ENCODE data around the gene ASB5. TPM values are rescaled to one million over a fixed set of nuclear protein-coding genes. Genes with fewer than 3 reads are reported as not detected.

The ASB5 gene
- total RNA-seq, 2 donors from 2014 or later, result 2.8 to 14.6 TPM

- Mint-ChIP-seq H3K4me3 (no peak overlapping the region), H3K36me3 (ENCODE audit: low read depth) (no peaks in the 10 kb centered on the region), H3K9me3 (no peaks in the 10 kb centered on the region), H3K27ac (no peak overlapping the region), H3K27me3 (ENCODE audit: insufficient read depth) (no peaks in the 10 kb centered on the region), H3K4me1 (peaks cover 8% of the 10 kb centered on the region)
- Histone ChIP-seq H3K4me1 (ENCODE audit: control insufficient read depth, insufficient read depth, low read length) (no peaks in the 10 kb centered on the region), H3K27ac (ENCODE audit: low read depth, low read length) (no peak overlapping the region), H3K27me3 (ENCODE audit: control insufficient read depth, insufficient read depth, low read length, poor library complexity, severe bottlenecking) (no peaks in the 10 kb centered on the region), H3K4me3 (ENCODE audit: low read length) (no peak overlapping the region), H3K9me3 (ENCODE audit: control insufficient read depth, low read length) (no peaks in the 10 kb centered on the region), H3K36me3 (ENCODE audit: control insufficient read depth, insufficient read depth, low read length) (no peaks in the 10 kb centered on the region), H3K9ac (ENCODE audit: extremely low read depth, low read length, poor library complexity, severe bottlenecking) (no peak overlapping the region)
- no peak for DNase-seq
- TF ChIP-seq, protein P1, sequence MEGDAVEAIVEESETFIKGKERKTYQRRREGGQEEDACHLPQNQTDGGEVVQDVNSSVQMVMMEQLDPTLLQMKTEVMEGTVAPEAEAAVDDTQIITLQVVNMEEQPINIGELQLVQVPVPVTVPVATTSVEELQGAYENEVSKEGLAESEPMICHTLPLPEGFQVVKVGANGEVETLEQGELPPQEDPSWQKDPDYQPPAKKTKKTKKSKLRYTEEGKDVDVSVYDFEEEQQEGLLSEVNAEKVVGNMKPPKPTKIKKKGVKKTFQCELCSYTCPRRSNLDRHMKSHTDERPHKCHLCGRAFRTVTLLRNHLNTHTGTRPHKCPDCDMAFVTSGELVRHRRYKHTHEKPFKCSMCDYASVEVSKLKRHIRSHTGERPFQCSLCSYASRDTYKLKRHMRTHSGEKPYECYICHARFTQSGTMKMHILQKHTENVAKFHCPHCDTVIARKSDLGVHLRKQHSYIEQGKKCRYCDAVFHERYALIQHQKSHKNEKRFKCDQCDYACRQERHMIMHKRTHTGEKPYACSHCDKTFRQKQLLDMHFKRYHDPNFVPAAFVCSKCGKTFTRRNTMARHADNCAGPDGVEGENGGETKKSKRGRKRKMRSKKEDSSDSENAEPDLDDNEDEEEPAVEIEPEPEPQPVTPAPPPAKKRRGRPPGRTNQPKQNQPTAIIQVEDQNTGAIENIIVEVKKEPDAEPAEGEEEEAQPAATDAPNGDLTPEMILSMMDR (conservative IDR thresholded peaks at IDR 0.05), result no peak
- 90 to 92% methylated on average over 2 to 6 of the region's 6 CpGs for WGBS, 2 experiments (ENCODE audit: insufficient coverage in 1 of 2, insufficient read length in 1 of 2)
Observed at GRCh38 chr4:176186671-176187395, 82.2 kb downstream of the ASB5 start.

DNA sequence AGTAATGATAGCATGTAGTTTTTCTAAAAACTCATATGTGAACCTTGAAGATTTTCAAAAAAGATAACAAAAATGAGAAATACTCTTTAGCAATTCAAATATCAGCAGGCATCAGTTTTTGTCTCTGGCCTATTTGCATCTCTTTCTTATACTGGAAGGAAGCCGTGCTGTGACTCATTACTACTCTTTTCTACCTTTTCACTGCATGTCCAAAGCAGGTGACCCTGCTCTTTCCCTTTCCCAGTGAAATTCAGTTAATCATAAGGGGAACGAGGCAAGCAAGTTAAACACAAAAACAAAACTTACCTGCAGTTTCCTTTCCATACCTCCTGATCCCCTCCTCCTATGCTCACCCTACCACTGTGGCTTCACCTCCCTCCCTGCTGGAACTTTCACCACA is 83.0 kb downstream of the ASB5 start:
- Histone ChIP-seq H3K9ac (ENCODE audit: extremely low read depth, low read length, poor library complexity, severe bottlenecking) (no peak overlapping the region), H3K27ac (ENCODE audit: low read depth, low read length) (no peak overlapping the region), H3K27me3 (ENCODE audit: control insufficient read depth, insufficient read depth, low read length, poor library complexity, severe bottlenecking) (no peaks in the 10 kb centered on the region), H3K9me3 (ENCODE audit: control insufficient read depth, low read length) (no peaks in the 10 kb centered on the region), H3K36me3 (ENCODE audit: control insufficient read depth, insufficient read depth, low read length) (no peaks in the 10 kb centered on the region), H3K4me1 (ENCODE audit: control insufficient read depth, insufficient read depth, low read length) (no peaks in the 10 kb centered on the region), H3K4me3 (ENCODE audit: low read length) (no peak overlapping the region)
- Mint-ChIP-seq H3K9me3 (no peaks in the 10 kb centered on the region), H3K4me1 (peaks cover 8% of the 10 kb centered on the region), H3K27me3 (ENCODE audit: insufficient read depth) (no peaks in the 10 kb centered on the region), H3K27ac (no peak overlapping the region), H3K36me3 (ENCODE audit: low read depth) (no peaks in the 10 kb centered on the region), H3K4me3 (no peak overlapping the region)
- DNase-seq, result no peak
- WGBS, 2 experiments (ENCODE audit: insufficient coverage in 1 of 2, insufficient read length in 1 of 2), result 66 to 69% methylated on average over 2 of the region's 2 CpGs
- TF ChIP-seq, protein P1 (conservative IDR thresholded peaks at IDR 0.05), result no peak

GRCh38 chr4:176185051-176185450 is 84.0 kb downstream of the ASB5 start:
- H3K27ac ChIP-seq (ENCODE audit: low read depth, low read length), result no peak overlapping the region
- no peak overlapping the region for H3K4me3 Mint-ChIP-seq
- no peaks in the 10 kb centered on the region for H3K9me3 Mint-ChIP-seq
- no peaks in the 10 kb centered on the region for H3K36me3 Mint-ChIP-seq (ENCODE audit: low read depth)
- H3K4me1 ChIP-seq (ENCODE audit: control insufficient read depth, insufficient read depth, low read length), result no peaks in the 10 kb centered on the region
- H3K4me3 ChIP-seq (ENCODE audit: low read length), result no peak overlapping the region
- peaks cover 8% of the 10 kb centered on the region for H3K4me1 Mint-ChIP-seq
- no peaks in the 10 kb centered on the region for H3K27me3 ChIP-seq (ENCODE audit: control insufficient read depth, insufficient read depth, low read length, poor library complexity, severe bottlenecking)
- no peak overlapping the region for H3K9ac ChIP-seq (ENCODE audit: extremely low read depth, low read length, poor library complexity, severe bottlenecking)
- 72 to 100% methylated on average over 1 of the region's 1 CpG for WGBS, 2 experiments (ENCODE audit: insufficient coverage in 1 of 2, insufficient read length in 1 of 2)
- TF ChIP-seq, protein P1 (conservative IDR thresholded peaks at IDR 0.05), result no peak
- H3K27me3 Mint-ChIP-seq (ENCODE audit: insufficient read depth), result no peaks in the 10 kb centered on the region
- DNase-seq, result no peak
- no peaks in the 10 kb centered on the region for H3K9me3 ChIP-seq (ENCODE audit: control insufficient read depth, low read length)
- H3K27ac Mint-ChIP-seq, result no peak overlapping the region
- H3K36me3 ChIP-seq (ENCODE audit: control insufficient read depth, insufficient read depth, low read length), result no peaks in the 10 kb centered on the region

Other genes with a start within 250 kb of the ASB5 start
- 1 to 10 TPM; 3.5 to 7.3 TPM for gene WDR17, start 203.4 kb downstream of the ASB5 start, total RNA-seq
- not detected for gene SPATA4, start 73.6 kb downstream of the ASB5 start, total RNA-seq
- 100 to 1,000 TPM; 160 to 164 TPM for gene SPCS3, start 50.7 kb upstream of the ASB5 start, total RNA-seq

Data from endodermal cell (in vitro differentiated cells).